Stimulated activated CD4-positive, alpha-beta T cell treated with anti-CD3 and anti-CD28 coated beads, TNF-alpha, amount 100 ng/mL, for 1 hour (primary cell): ENCODE results near the gene FAM81A.

Experiments used
- DNase-seq, 3 donors: peaks; one replicate each; pipeline ENCODE4 v3.0.0-alpha.2; 2020; ENCODE audit warnings: low read depth in 3 of 3, low spot score in 1 of 3

FAM81A gene

GRCh38 chr15:59539799-59540198 is 101.8 kb downstream of the FAM81A start:
- DNase-seq = no peak

GRCh38 chr15:59540654-59541053 is 102.7 kb downstream of the FAM81A start:
- no peak for DNase-seq

- DNase-seq = no peak
Measured at GRCh38 chr15:59541750-59542149, 103.8 kb downstream of the FAM81A start.

- DNase-seq = no peak
Measured at GRCh38 chr15:59543721-59544547, 105.9 kb downstream of the FAM81A start.

- no peak for DNase-seq
Measured at GRCh38 chr15:59545573-59545972, 107.6 kb downstream of the FAM81A start.

GRCh38 chr15:59548501-59549226 is 110.7 kb downstream of the FAM81A start:
- DNase-seq = no peak

- DNase-seq = no peak
Measured at GRCh38 chr15:59549301-59550185, 111.6 kb downstream of the FAM81A start.

GRCh38 chr15:59550530-59550929 is 112.5 kb downstream of the FAM81A start:
- no peak for DNase-seq

GRCh38 chr15:59550956-59551355 is 113.0 kb downstream of the FAM81A start:
- no peak for DNase-seq

GRCh38 chr15:59553879-59554735 is 116.1 kb downstream of the FAM81A start:
- no peak for DNase-seq

GRCh38 chr15:59555696-59556095 is 117.7 kb downstream of the FAM81A start:
- DNase-seq = no peak

GRCh38 chr15:59556380-59556779 is 118.4 kb downstream of the FAM81A start:
- DNase-seq = no peak

- no peak for DNase-seq
Measured at GRCh38 chr15:59557581-59557980, 119.6 kb downstream of the FAM81A start.

- no peak for DNase-seq
Measured at GRCh38 chr15:59558851-59559250, 120.9 kb downstream of the FAM81A start.

- DNase-seq = no peak
Measured at GRCh38 chr15:59561547-59561946, 123.6 kb downstream of the FAM81A start.

- DNase-seq = no peak
Measured at GRCh38 chr15:59562448-59563186, 124.6 kb downstream of the FAM81A start.

- DNase-seq = no peak
Measured at GRCh38 chr15:59565299-59565698, 127.3 kb downstream of the FAM81A start.

- no peak for DNase-seq
Measured at GRCh38 chr15:59567324-59567723, 129.3 kb downstream of the FAM81A start.

GRCh38 chr15:59569477-59569876 is 131.5 kb downstream of the FAM81A start:
- no peak for DNase-seq

- DNase-seq = no peak
Measured at GRCh38 chr15:59570315-59570714, 132.3 kb downstream of the FAM81A start.
